NCI-H1092 (cell line): ENCODE results near the gene ZNF581.

Experiments used
- DNase-seq: peaks from one replicate; lab custom pipeline; 2025; lab: John Stamatoyannopoulos, UW

The ZNF581 gene

DNA sequence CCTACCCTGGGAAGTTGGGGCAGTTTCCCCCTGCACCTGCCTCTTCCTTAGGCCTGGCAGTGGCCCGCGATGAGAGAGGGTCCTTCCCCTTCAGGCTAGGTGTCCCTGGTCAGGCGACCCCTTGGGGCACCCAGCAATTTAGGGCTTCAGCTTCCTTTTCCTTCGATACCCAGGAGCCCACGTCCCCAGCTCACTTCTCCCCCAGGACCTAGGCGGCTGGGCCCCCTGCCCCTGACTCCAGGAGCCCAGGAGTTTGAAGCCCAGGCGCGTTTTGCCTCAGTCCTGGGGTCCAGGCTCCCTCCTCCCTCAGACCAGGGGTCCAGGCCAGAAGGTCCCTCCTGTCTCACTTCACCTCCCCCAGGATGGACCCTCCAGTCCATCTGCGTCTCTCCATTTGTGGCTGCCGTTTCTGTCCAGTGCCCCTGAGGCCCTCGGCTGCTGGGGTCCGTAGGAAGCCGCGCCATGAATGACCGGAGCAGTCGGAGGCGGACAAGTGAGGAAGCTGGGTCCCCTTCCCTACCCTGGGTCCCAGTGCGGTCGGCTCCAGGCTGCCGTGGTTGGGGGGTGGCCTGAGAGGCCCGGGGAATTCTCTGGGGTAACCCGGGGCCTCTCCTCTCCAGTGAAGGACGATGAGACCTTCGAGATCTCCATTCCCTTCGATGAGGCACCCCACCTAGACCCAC, 5.3 kb downstream of the ZNF581 start:
- DNase-seq, result no peak

GRCh38 chr19:55649268-55650125, 6.0 kb downstream of the ZNF581 start:
- DNase-seq, result no peak

- no peak for DNase-seq
Measured at GRCh38 chr19:55650126-55650557, 6.7 kb downstream of the ZNF581 start.

- DNase-seq, result no peak
Measured at GRCh38 chr19:55650602-55651230, 7.3 kb downstream of the ZNF581 start.

- no peak for DNase-seq
Measured at GRCh38 chr19:55651236-55651635, 7.8 kb downstream of the ZNF581 start.

DNA sequence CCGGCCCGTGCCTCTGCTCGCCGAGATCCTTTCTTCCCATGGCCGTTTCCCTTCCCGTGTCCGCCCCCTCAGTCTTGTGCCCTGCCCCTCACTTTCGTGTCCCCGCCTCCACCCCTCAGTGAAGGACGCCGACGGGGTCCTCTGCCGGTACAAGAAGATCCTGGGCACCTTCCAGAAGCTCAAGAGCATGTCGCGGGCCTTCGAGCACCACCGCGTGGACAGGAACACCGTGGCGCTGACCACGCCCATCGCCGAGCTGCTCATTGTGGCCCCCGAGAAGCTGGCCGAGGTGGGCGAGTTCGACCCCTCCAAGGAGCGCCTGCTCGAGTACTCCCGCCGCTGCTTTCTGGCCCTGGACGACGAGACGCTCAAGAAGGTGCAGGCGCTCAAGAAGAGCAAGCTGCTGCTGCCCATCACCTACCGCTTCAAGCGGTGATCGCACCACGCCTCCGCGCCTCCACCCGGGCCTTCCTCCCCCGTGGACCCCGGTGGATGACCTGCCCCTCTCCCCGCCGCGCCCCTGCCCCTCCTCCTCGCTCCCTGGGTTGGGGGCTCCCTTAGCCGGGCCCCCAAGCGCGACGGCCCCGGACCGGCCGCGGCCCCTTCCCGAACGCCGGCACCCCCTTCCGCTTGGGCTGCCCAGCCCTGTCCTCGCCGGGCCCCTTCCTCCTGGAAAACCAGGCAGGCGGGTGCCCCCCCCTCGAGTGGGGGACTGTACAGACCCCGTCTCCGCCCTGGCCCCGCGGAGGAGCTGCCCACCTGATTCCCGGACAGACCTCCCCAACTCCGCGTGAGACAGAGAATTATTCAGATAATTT, 9.1 kb downstream of the ZNF581 start:
- no peak for DNase-seq

- DNase-seq, result peak; percentile 97
Measured at GRCh38 chr19:55653651-55654322, 10.3 kb downstream of the ZNF581 start.

GRCh38 chr19:55654323-55654867, 10.9 kb downstream of the ZNF581 start:
- DNase-seq, result peak; percentile 98

- peak; percentile 88 for DNase-seq
Measured at GRCh38 chr19:55654868-55655647, 11.6 kb downstream of the ZNF581 start, which contains the start of gene U2AF2. U2AF2 (plus strand) TSS chr19:55655035; CDS start chr19:55655105, 70 bp downstream.

GRCh38 chr19:55655648-55656040, 12.2 kb downstream of the ZNF581 start:
- DNase-seq, result no peak

- DNase-seq, result no peak
Measured at GRCh38 chr19:55656552-55656951, 13.1 kb downstream of the ZNF581 start.

- DNase-seq, result no peak
Measured at GRCh38 chr19:55656988-55657747, 13.7 kb downstream of the ZNF581 start.

DNA sequence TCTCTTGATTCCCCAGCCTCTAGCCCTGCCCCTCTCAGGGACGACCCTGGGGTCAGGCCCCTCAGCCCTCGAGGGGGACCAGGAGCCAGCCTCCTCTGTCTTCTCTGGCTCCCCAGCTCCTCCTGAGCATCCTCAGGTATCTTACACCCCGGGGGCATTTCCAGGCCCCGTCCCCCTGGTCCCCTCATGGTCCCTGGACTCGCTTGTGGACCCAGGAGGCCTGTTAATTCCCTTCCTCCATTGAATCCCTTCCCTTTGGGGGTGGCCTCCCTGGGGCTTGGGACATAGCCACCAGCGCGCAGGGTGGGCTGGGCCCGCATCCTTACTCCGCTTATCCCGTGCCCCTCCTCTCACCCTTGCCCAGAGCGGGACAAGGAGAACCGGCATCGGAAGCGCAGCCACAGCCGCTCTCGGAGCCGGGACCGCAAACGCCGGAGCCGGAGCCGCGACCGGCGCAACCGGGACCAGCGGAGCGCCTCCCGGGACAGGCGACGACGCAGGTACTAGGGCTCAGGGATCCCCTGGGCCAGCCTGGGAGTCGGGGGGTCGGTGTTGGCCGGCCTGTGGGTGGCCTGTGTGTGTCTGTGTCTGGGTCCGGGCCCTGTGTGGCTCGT, 15.5 kb downstream of the ZNF581 start:
- DNase-seq, result no peak

- no peak for DNase-seq
Measured at GRCh38 chr19:55659822-55660221, 16.4 kb downstream of the ZNF581 start.

GRCh38 chr19:55660404-55660803, 17.0 kb downstream of the ZNF581 start:
- no peak for DNase-seq

- DNase-seq, result no peak
Measured at GRCh38 chr19:55660991-55661390, 17.5 kb downstream of the ZNF581 start.

- no peak for DNase-seq
Measured at GRCh38 chr19:55661826-55662225, 18.4 kb downstream of the ZNF581 start.

DNA sequence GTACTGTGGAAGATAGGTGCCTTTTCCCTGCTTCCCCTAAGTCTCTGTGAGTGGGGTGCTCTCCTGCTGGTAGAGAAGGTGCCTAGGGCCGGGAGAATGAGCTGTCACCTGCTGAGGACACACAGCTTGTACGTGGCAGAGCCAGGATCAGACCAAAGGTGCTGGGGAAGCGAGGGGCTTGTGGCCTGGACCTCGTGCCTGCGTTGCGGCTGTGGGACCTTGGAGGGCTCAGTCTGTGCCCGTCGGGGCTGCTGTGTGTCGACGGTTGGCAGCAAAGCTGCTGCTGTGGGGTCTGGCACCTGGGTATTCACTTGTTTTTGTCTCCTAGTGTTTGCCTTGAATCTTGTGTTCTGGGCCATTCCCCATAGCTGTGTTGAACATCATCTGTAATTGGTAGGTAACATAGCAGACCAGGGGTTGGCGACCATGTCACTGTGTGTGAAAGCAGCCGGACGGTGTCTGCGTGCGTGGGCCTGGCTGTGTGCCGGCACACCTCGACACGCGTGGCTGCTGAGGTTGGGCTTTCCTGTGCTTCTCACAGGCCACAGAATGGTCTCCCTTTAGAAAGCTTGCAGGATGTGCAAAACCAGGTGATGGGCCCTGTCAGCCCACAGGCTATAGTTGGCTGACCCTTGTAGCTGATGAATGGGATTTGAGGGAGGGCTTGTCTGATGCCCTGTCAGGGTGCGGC, 20.5 kb downstream of the ZNF581 start:
- no peak for DNase-seq
